Lower leg skin (tissue), 3 donors: Measurements from ENCODE around the gene ZSCAN20.

ENCODE experiments used
- POLR2A ChIP-seq, 2 donors: fragments of 450-650 bp; IDR thresholded peaks; one replicate each; pipeline ENCODE4 v1.6.1; 2016 to 2017; ENCODE audit warnings: antibody characterized with exemption in 2 of 2, mild to moderate bottlenecking in 1 of 2, moderate library complexity in 1 of 2
- TF ChIP-seq, protein P1 (sequence below), 3 donors: fragments of 450-650 bp; IDR thresholded peaks; one replicate each; pipeline ENCODE4 v1.5.1; 2016; ENCODE audit warnings: antibody characterized with exemption in 3 of 3, mild to moderate bottlenecking in 3 of 3, moderate library complexity in 2 of 3

DNA sequence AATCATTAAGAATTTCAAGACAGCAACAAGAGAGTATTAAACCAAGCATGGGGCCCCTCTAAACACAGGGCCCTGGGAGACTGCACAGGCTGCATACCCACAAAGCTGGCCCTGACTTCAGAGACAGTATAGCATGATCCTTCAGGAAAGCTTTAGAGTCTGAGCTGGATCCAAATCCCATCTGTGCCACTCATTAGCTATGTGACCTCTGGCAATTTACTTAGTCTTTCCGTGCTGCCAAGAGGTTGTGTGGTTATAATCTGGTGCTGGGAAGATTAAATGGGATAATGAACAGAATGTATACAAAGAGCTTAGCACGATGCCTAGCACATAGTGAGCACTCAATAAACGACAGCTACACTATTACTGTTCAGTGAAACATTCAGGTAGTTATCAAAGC lies 45.5 kb upstream of the ZSCAN20 start:
- TF ChIP-seq, protein P1, sequence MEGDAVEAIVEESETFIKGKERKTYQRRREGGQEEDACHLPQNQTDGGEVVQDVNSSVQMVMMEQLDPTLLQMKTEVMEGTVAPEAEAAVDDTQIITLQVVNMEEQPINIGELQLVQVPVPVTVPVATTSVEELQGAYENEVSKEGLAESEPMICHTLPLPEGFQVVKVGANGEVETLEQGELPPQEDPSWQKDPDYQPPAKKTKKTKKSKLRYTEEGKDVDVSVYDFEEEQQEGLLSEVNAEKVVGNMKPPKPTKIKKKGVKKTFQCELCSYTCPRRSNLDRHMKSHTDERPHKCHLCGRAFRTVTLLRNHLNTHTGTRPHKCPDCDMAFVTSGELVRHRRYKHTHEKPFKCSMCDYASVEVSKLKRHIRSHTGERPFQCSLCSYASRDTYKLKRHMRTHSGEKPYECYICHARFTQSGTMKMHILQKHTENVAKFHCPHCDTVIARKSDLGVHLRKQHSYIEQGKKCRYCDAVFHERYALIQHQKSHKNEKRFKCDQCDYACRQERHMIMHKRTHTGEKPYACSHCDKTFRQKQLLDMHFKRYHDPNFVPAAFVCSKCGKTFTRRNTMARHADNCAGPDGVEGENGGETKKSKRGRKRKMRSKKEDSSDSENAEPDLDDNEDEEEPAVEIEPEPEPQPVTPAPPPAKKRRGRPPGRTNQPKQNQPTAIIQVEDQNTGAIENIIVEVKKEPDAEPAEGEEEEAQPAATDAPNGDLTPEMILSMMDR (IDR thresholded peaks at IDR 0.05) = no peak
- no peak for TF ChIP-seq POLR2A (IDR thresholded peaks at IDR 0.05)
